ENCODE data around the gene GREB1. TPM values are rescaled to one million over a fixed set of nuclear protein-coding genes. Genes with fewer than 3 reads are reported as not detected.

Gene GREB1
- total and polyA plus RNA-seq, 12 donors, result 2.2 to 26.2 (median 3.7) TPM

- no peaks in the 10 kb centered on the region for H3K27me3 ChIP-seq
- TF ChIP-seq CTCF (IDR thresholded peaks at IDR 0.05) (no peak), POLR2A (IDR thresholded peaks at IDR 0.05) (no peak)
- no peak overlapping the region for H3K4me3 ChIP-seq
- H3K27ac ChIP-seq, result no peak overlapping the region
- H3K4me1 ChIP-seq (replicated peaks in 1 of 2), result no peaks in the 10 kb centered on the region
- WGBS, 4 donors, result 83 to 93% (median 89%) methylated on average over 10 of the region's 10 CpGs
- no peak for DNase-seq
- intact Hi-C loops (cut with DNase I), result no loop called here
- no peaks in the 10 kb centered on the region for H3K9me3 ChIP-seq (replicated peaks in 1 of 3)
- no peaks in the 10 kb centered on the region for H3K36me3 ChIP-seq (replicated peaks in 1 of 2)
Observed at GRCh38 chr2:11516984-11517648, 16.7 kb upstream of the GREB1 start.

- DNase-seq, result no peak
Observed at GRCh38 chr2:11517906-11518305, 15.9 kb upstream of the GREB1 start.

GRCh38 chr2:11520092-11520693 is 13.7 kb upstream of the GREB1 start:
- no peak for TF ChIP-seq CTCF (IDR thresholded peaks at IDR 0.05)
- TF ChIP-seq POLR2A (IDR thresholded peaks at IDR 0.05), result no peak
- H3K9me3 ChIP-seq (replicated peaks in 1 of 3), result no peaks in the 10 kb centered on the region
- no peak overlapping the region for H3K27ac ChIP-seq
- H3K4me1 ChIP-seq (replicated peaks in 1 of 2), result no peaks in the 10 kb centered on the region
- no peak overlapping the region for H3K4me3 ChIP-seq
- H3K27me3 ChIP-seq, result no peaks in the 10 kb centered on the region
- DNase-seq, result no peak
- intact Hi-C loops (cut with DNase I), result no loop called here
- H3K36me3 ChIP-seq (replicated peaks in 1 of 2), result no peaks in the 10 kb centered on the region
- 64 to 82% (median 77%) methylated on average over 3 of the region's 3 CpGs for WGBS, 4 donors

More at GRCh38 chr2:11517906-11518305, 15.9 kb upstream of the GREB1 start:
- TF ChIP-seq POLR2A (IDR thresholded peaks at IDR 0.05) (no peak), CTCF (IDR thresholded peaks at IDR 0.05) (no peak)
- H3K36me3 ChIP-seq (replicated peaks in 1 of 2), result no peaks in the 10 kb centered on the region
- H3K4me3 ChIP-seq, result no peak overlapping the region
- no peak overlapping the region for H3K27ac ChIP-seq
- H3K4me1 ChIP-seq (replicated peaks in 1 of 2), result no peaks in the 10 kb centered on the region
- no peaks in the 10 kb centered on the region for H3K9me3 ChIP-seq (replicated peaks in 1 of 3)
- no peaks in the 10 kb centered on the region for H3K27me3 ChIP-seq
- intact Hi-C loops (cut with DNase I), result no loop called here
- WGBS, 4 donors, result 44 to 60% (median 51%) methylated on average over 3 of the region's 3 CpGs

GRCh38 chr2:11521775-11522174 is 12.1 kb upstream of the GREB1 start:
- no peak overlapping the region for H3K27ac ChIP-seq
- WGBS, 4 donors, result 63 to 79% (median 76%) methylated on average over 8 of the region's 8 CpGs
- no peaks in the 10 kb centered on the region for H3K36me3 ChIP-seq (replicated peaks in 1 of 2)

More at GRCh38 chr2:11521775-11522174, 12.1 kb upstream of the GREB1 start:
- no peak for TF ChIP-seq CTCF (IDR thresholded peaks at IDR 0.05)
- no peak for TF ChIP-seq POLR2A (IDR thresholded peaks at IDR 0.05)
- no peak overlapping the region for H3K4me3 ChIP-seq
- no peak for DNase-seq
- H3K4me1 ChIP-seq (replicated peaks in 1 of 2), result no peaks in the 10 kb centered on the region
- no peaks in the 10 kb centered on the region for H3K27me3 ChIP-seq
- H3K9me3 ChIP-seq (replicated peaks in 1 of 3), result no peaks in the 10 kb centered on the region
- intact Hi-C loops (cut with DNase I), result no loop called here
